Activated CD4-positive, alpha-beta T cell treated with anti-CD3 and anti-CD28 coated beads for 24 hours (primary cell): Measurements from ENCODE around the gene LRBA.

ENCODE experiments used
- DNase-seq, 2 donors: peaks; one replicate each; pipeline ENCODE4 v3.0.0-alpha.2; 2020; ENCODE audit warnings: low read depth in 2 of 2

LRBA gene

DNA sequence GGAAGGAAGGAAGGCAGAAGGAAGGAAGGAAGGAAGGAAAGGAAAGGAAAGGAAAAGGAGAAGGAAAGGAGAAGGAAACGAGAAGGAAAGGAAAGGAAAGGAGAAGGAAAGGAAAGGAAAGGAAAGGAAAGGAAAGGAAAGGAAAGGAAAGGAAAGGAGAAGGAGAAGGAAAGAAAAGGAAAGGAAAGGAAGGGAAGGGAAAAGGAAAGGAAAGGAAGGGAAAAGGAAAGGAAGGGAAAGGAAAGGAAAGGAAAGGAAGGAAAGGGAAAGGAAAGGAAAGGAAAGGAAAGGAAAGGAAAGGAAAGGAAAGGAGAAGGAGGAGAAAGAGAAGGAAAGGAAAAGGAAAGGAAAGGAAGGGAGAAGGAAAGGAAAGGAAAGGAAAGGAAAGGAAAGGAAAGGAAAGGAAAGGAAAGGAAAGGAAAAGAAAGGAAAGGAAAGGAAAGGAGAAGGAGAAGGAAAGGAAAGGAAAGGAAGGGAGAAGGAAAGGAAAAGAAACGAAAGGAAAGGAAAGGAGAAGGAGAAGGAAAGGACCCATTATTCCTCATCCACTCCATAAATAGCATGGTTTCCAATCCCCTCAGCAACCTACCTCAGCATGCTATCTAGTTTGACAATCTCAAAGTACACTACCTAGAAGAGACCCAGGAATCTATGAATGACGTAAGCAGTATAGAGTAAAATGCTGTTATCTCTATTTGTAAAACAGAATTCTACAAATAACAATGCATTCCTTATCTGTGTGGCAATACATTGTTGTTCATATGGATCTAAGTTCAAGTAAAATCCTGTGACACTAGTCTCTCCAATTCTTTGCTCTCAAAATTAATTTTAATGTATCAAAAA lies 209.7 kb downstream of the LRBA start:
- DNase-seq, result no peak

DNA sequence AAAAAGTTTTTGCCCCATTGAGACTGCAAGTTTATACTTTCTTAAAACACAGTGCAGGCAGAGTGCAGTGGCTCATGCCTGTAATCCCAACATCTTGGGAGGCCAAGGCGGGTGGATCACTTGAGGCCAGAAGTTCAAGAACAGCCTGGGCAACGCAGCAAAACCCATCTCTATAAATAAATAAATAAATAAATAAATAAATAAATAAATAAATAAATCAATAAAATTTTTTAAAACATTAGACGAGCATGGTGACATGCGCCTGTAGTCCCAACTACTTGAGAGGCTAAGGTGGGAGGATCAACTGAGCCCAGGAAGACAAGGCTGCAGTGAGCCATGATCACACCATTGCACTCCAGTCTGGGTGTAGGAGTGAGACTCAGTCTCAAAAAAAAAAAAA lies 213.3 kb downstream of the LRBA start:
- no peak for DNase-seq

DNA sequence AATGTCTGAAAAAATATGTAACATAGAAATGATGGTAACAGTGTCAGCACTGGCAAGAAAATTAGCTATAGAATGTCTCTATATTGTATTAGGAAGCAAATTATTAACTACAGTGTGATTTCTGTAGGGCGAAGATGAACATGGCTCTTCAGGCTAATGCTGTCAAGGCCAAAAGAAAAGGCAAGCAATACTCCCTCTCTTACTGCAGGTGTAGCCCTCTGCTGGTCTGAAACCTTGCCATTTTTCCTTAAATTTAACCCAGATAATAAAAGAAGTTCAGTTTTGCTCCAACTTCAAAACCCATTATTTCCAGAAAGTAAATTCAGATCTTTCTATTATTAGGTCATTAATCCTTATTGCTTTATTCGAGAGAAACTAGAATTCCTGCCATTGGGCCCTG lies 215.9 kb downstream of the LRBA start:
- no peak for DNase-seq

GRCh38 chr4:150794706-150795105 lies 220.4 kb downstream of the LRBA start:
- no peak for DNase-seq

DNA sequence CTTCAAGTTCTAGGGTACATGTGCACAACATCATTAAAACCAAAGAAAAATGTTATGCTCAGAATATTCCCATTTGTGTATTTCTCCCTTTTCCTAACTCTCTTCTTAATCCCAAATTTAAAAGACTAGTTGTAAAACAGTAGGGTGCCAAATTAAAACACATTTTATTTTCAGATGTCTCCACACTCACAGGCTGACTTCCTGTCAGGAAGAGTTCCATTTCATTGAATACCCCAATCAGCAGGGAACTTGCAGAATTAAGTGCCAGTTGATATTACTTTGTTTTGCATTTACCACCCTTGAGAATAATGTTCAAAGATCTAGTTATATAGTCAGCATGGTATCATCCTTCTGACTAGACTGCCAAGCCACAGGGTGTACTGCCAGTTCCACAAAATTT lies 225.2 kb downstream of the LRBA start:
- DNase-seq, result no peak

DNA sequence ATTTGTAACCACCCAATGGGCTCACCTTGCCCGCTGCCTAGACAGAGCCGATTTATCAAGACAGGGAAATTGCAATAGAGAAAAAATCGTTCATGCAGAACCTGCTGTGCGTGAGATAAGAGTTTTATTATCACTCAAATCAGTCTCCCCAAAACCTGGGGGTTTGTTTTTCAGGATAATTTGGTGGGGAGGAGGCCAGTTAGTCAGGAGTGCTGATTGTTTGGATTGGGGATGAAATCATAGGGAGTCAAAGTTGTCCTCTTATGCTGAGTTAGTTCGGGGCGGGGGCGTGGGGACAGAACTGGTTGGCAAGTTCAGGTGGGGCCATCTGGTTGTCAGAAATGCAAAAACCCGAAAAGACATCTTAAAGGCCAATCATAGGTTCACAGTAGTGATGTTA lies 230.1 kb downstream of the LRBA start:
- no peak for DNase-seq

GRCh38 chr4:150784305-150784704 lies 230.8 kb downstream of the LRBA start:
- DNase-seq, result no peak

DNA sequence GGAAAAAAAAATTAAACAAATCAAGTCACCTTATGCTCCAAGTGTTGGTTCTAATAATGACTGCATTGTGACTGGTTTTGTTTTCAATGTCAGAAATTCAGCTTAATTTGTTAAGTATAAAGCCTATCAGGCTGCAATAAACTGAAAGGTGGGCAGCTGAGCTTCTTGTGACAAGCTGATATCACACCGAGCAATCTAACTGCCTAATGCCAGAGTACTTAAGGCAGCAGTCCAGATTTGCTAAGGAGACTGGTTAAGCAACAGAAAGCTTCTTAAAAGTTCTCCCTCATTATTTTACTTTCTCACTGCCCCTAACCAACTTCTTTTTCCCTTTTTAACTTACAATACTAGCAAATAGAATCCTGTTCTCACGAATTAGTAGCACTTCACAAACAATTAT lies 232.2 kb downstream of the LRBA start:
- no peak for DNase-seq

- no peak for DNase-seq
Observed at GRCh38 chr4:150782311-150782710, 232.8 kb downstream of the LRBA start.

DNA sequence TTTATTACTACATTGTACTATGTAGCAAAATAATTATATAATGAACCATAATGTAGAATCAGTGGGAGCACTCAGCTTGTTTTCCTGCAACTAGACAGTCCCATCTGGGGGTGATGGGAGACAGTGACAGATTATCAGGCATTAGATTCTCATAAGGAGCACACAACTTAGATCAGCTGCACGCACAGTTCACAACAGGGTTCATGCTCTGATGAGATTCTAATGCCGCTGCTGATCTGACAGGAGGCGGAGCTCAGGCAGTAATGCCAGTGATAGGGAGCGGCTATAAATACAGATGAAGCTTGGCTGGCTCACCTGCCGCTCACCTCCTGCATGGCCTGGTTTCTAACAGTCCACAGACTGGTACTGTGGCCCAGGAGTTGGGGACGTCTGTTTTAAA lies 233.9 kb downstream of the LRBA start:
- DNase-seq, result no peak

DNA sequence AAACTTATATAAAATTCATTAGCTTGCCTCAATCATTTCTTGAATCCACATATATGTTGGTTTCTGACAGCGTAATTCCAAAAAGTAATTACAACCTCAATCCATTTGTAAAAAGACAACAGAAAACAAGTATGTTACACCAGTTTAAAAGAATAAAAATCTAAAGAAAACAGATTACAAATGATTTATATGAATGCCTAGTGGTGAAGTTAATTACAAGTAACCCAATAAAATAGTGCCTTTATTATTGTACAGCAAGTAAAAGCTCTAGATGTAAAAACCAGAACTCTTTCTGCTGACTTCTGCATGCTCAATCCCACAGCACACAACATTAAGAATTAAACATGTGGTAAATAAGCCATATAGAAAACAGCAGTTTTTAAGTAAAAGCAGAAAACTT lies 235.4 kb downstream of the LRBA start:
- no peak for DNase-seq

DNA sequence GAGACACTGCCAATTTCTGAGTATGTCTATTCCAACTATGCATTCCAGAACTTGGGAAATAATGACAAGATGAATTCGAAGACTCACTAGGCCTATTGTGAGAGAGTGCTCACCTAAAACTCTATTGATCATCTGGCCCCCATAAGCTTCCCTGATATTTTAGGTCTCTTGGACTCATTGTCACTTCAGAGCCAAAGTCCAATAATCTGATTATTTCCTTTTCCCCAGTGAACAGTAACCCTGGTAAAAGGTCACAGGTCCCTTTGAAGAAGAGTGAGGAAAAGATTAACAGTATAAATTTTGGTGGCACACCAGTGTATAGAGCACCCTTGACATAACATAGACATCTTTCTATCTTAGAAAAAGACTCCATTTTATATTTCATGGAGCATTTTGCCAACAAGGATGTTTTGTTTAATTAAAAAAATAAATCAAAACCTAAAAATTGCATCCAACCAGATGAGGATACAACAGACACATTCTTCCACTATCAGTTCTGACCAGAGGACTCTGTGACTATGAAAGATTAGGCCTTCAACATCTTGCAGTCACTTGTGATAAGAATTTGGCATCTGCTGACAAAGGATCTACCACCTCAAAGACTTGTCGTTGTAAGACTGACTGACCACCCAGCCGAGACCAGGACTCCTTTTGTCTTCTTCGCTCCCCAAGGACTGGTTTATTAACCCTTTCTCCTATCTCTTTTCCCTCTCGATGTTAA lies 241.2 kb downstream of the LRBA start:
- no peak for DNase-seq

DNA sequence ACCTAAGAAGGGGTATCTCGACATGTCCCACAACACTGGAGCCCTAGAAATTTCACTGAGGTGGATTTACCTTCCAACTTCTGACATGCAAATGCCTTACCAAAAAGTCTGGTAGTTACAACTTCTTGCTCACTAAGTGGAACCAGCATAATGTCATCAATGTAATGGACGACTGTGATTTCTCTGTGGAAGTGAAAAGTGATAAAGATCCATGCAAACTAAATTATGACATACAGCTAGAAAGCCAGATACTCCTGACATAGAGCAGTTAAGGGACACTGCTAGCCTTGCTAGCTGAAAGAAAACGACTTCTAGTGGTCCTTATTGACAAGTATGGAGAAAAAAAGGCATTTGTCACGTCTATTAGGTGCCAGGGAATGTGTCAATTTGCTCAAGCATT lies 242.1 kb downstream of the LRBA start:
- DNase-seq, result no peak

- no peak for DNase-seq
Observed at GRCh38 chr4:150771382-150771781, 243.7 kb downstream of the LRBA start.

DNA sequence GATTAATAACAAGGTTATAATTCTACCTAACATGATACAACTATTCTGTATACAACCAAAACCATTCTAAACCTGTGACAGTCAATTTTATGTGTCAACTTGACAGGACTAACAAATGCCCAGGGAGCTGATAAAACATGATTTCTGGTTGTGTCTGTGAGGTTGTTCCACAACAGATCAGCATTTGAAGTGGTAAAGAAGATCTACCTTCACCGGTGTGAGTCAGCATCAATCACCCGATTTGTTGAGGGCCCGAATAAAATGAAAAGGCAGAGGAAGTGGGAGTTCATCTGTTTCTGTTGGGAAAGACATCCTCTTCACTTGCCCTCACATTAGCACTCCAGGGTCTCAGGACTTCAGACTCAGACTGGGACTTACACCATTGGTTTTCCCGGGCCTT lies 245.2 kb downstream of the LRBA start:
- DNase-seq, result no peak

DNA sequence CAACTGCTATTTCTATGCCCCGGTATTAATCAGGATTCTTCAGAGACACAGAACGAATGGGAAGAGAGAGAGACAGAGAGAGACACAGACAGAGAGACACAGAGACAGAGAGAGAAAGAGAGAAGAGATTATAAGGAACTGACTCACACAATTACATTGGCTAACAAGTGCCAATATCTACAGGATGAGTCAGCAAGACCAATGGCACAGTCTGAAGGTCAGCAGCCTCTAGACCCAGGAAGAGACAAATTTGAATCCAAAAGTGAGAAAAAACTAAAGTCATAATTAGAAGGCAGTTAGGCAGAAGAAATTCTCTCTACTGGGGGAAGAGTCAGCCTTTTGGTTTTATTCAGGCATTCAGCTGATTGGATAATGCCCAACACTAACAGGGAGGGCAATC lies 245.8 kb downstream of the LRBA start:
- no peak for DNase-seq

- DNase-seq, result no peak
Observed at GRCh38 chr4:150768497-150768896, 246.6 kb downstream of the LRBA start.

- no peak for DNase-seq
Observed at GRCh38 chr4:150765216-150765615, 249.9 kb downstream of the LRBA start.

DNA sequence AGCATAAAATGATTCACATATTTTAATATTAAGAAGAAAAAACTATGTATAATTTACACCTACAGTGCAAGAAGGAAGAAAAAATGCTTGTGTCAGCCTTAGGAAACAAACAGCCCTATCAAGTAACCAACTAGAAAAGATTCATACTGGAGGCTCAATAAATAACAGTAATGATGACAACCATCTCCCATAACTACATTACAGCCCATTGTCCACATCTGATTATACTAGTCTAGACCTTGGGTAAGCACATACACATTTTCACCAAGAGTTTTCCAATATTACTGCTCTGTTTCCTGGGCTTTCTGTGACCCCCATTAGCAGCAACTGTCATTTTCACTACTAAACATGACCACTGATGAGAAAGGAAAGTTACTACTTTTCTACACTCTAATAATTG lies 263.4 kb downstream of the LRBA start:
- no peak for DNase-seq

GRCh38 chr4:150750824-150751223 lies 264.3 kb downstream of the LRBA start:
- no peak for DNase-seq

GRCh38 chr4:150746156-150746555 lies 268.9 kb downstream of the LRBA start:
- DNase-seq, result no peak

- no peak for DNase-seq
Observed at GRCh38 chr4:150744570-150744969, 270.5 kb downstream of the LRBA start.

- DNase-seq, result no peak
Observed at GRCh38 chr4:150743564-150744342, 271.3 kb downstream of the LRBA start.
